HFFc6 (cell line): Measurements from ENCODE around the gene USP3. TPM values are rescaled to one million over a fixed set of nuclear protein-coding genes. Genes with fewer than 3 reads are reported as not detected.

Source experiments
- DNase-seq: peaks from one replicate; pipeline ENCODE4 v3.0.0-alpha.2; 2018
- H3K27ac Mint-ChIP-seq: 2 replicates; pipeline ENCODE4 v1.8.0; 2020; ENCODE audit warnings: mild to moderate bottlenecking, mixed read lengths
- H3K27me3 Mint-ChIP-seq: 2 replicates; pipeline ENCODE4 v1.8.0; 2021; ENCODE audit warnings: mild to moderate bottlenecking, moderate library complexity, mixed read lengths; ENCODE audit not compliant: insufficient read depth
- H3K36me3 Mint-ChIP-seq: 2 replicates; pipeline ENCODE4 v1.8.0; 2021; ENCODE audit warnings: low read depth, mixed read lengths
- H3K4me1 Mint-ChIP-seq: 2 replicates; pipeline ENCODE4 v1.8.0; 2020; ENCODE audit warnings: low read depth, mixed read lengths
- H3K4me3 Mint-ChIP-seq: 2 replicates; pipeline ENCODE4 v1.8.0; 2020; ENCODE audit warnings: mild to moderate bottlenecking, moderate library complexity, mixed read lengths
- H3K9me3 Mint-ChIP-seq: 2 replicates; pipeline ENCODE4 v1.8.0; 2020; ENCODE audit warnings: mild to moderate bottlenecking, mixed read lengths
- total RNA-seq, 6 experiments: library from RNA; stranded (reverse); fragmentation: NEBNext Ultra II Directional; extraction: Animal tissue kit (Norgen Biotek cat#: 25700); gene quantifications; 2 replicates in 1 of 6; 3 replicates in 5 of 6; pipeline ENCODE4 v1.2.3, GENCODE V29; 2021
- TF ChIP-seq, protein P1 (sequence below): fragments of 200-600 bp; sonication (generic); IDR thresholded peaks from 2 replicates; pipeline ENCODE4 v1.5.0; 2021; ENCODE audit warnings: antibody characterized with exemption, mild to moderate bottlenecking

Gene USP3
- total RNA-seq, 6 experiments from 2014 or later = 16.8 to 26.2 (median 23.1) TPM

DNA sequence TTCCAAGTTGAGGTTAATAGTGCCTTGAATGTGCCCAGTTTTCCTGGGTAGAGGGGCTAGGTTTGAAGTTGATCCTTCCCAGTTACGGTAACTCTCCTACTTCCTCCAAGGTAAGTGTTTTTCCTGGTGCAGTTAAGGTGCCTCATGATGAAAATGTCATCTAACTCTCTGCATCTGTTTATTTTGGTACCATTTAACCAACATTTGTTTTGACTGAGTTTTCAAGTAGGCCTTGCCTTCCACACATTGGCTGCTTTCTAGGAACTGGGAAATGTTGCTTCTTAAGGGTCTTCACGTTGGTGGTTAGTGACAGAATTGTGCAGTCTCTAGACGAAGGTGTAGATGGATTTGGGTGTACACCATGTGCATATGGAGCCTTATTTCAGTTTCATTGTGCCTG lies 31.3 kb downstream of the USP3 start:
- no peak for DNase-seq
- no peak overlapping the region for H3K27ac Mint-ChIP-seq
- TF ChIP-seq, protein P1, sequence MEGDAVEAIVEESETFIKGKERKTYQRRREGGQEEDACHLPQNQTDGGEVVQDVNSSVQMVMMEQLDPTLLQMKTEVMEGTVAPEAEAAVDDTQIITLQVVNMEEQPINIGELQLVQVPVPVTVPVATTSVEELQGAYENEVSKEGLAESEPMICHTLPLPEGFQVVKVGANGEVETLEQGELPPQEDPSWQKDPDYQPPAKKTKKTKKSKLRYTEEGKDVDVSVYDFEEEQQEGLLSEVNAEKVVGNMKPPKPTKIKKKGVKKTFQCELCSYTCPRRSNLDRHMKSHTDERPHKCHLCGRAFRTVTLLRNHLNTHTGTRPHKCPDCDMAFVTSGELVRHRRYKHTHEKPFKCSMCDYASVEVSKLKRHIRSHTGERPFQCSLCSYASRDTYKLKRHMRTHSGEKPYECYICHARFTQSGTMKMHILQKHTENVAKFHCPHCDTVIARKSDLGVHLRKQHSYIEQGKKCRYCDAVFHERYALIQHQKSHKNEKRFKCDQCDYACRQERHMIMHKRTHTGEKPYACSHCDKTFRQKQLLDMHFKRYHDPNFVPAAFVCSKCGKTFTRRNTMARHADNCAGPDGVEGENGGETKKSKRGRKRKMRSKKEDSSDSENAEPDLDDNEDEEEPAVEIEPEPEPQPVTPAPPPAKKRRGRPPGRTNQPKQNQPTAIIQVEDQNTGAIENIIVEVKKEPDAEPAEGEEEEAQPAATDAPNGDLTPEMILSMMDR = no peak
- H3K36me3 Mint-ChIP-seq = no peaks in the 10 kb centered on the region
- peaks cover 3% of the 10 kb centered on the region; the same call in 1 of the 2 replicates for H3K27me3 Mint-ChIP-seq
- H3K4me1 Mint-ChIP-seq = peaks cover 17% of the 10 kb centered on the region; the same call in 1 of the 2 replicates
- H3K4me3 Mint-ChIP-seq = no peak overlapping the region
- no peaks in the 10 kb centered on the region for H3K9me3 Mint-ChIP-seq

DNA sequence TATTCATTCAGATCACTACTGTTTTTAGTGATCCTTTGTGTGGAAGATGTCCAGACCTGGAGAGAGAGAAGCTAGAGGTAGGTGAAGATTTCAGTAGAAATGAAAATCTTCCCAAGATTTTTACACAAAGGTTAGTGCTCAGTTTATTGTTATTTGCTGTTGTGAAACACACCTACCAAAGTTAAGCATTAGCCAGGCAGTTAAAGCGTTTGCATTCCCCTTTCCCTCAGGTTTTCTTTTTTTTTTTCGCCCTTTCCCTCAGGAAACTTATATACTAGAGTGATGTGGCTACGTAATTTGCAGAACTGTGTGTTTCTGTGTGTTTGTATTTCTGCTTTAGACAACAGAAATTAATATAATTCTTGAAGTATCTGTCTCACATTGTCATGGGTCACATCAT lies 34.5 kb downstream of the USP3 start:
- TF ChIP-seq, protein P1 = no peak
- Mint-ChIP-seq H3K4me1 (no peaks in the 10 kb centered on the region), H3K36me3 (no peaks in the 10 kb centered on the region), H3K27me3 (peaks cover 3% of the 10 kb centered on the region; the same call in 1 of the 2 replicates), H3K4me3 (no peak overlapping the region), H3K27ac (no peak overlapping the region), H3K9me3 (no peaks in the 10 kb centered on the region)
- DNase-seq = no peak

DNA sequence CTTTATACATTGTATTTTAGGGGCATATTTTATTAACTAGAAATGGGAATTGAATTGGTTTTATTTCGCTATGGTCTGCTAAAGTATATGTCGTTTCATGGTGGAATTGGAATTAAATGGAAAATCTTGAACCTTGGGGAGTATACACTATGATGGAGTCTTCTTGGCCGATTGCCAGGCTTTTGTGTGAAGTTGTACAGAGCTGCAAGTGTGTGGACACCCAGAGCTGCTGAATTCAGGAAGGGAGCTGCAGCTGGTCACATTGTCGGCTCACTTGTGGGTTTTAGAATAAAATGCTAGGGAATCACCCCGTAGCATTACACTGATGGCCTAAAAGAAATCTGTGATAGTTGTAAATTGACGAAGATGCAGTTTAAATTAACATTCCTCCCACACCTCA lies 35.1 kb downstream of the USP3 start:
- no peaks in the 10 kb centered on the region for H3K9me3 Mint-ChIP-seq

DNA sequence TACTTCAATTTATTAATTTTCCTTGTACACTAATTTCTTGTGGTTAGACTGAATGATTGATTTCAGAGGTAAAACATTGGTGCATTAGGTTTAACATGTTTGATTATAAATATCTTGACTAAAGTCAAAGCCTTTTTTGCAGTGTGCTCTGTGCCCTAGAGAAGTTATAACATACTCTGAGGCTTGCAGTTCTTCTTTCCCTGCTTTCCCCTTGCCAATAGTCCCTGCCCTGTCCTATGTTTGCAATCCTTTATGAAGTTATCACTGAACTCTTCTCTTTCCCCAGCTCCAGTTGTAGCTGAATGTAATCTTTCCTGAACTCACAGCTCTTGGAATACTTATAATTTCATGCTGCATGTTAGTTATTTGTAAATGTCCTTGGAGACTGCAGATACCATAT lies 35.6 kb downstream of the USP3 start:
- Mint-ChIP-seq H3K36me3 (no peaks in the 10 kb centered on the region; the same call in 1 of the 2 replicates), H3K27me3 (peaks cover 3% of the 10 kb centered on the region; the same call in 1 of the 2 replicates), H3K4me3 (no peak overlapping the region), H3K4me1 (peaks cover 6% of the 10 kb centered on the region; the same call in 1 of the 2 replicates), H3K27ac (no peak overlapping the region), H3K9me3 (no peaks in the 10 kb centered on the region)
- no peak for DNase-seq
- TF ChIP-seq, protein P1 = no peak

More for the DNA sequence above, 35.1 kb downstream of the USP3 start:
- H3K27me3 Mint-ChIP-seq = peaks cover 3% of the 10 kb centered on the region; the same call in 1 of the 2 replicates
- no peak overlapping the region for H3K27ac Mint-ChIP-seq
- peaks cover 6% of the 10 kb centered on the region; the same call in 1 of the 2 replicates for H3K4me1 Mint-ChIP-seq
- TF ChIP-seq, protein P1 = no peak
- no peak for DNase-seq
- H3K36me3 Mint-ChIP-seq = no peaks in the 10 kb centered on the region; the same call in 1 of the 2 replicates
- H3K4me3 Mint-ChIP-seq = no peak overlapping the region

DNA sequence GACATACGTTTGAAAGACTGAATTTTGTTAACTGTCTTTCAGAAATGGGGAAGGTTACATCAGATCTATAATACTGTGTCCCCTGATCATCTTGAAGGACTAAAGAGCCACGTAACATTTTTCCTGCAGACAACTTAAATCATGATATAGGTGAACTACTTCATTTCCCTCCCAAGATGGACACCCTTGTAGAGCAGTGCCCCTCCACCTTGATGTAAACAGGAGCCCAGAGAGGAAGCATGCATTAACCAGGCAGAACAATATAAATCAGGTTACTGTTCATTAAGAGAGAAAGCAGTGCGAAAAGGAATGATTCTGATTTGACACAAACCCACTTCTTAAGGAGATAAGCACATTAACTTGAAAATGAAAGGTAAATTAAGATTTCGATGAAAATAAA lies 36.1 kb downstream of the USP3 start:
- H3K4me1 Mint-ChIP-seq = peaks cover 6% of the 10 kb centered on the region; the same call in 1 of the 2 replicates
- H3K9me3 Mint-ChIP-seq = no peaks in the 10 kb centered on the region
- no peaks in the 10 kb centered on the region; the same call in 1 of the 2 replicates for H3K36me3 Mint-ChIP-seq
- TF ChIP-seq, protein P1 = no peak
- DNase-seq = no peak
- no peak overlapping the region for H3K4me3 Mint-ChIP-seq
- H3K27me3 Mint-ChIP-seq = peaks cover 3% of the 10 kb centered on the region; the same call in 1 of the 2 replicates
- H3K27ac Mint-ChIP-seq = no peak overlapping the region
